GM12801 (cell line): ENCODE measurements around the gene SLC29A1.

Source experiments
- TF ChIP-seq, protein P1 (sequence below): IDR thresholded peaks from one replicate; pipeline ENCODE4 v1.5.1; 2011; ENCODE audit warnings: control low read depth; ENCODE audit not compliant: insufficient read length; ENCODE audit errors: extremely low read depth

Gene SLC29A1

DNA sequence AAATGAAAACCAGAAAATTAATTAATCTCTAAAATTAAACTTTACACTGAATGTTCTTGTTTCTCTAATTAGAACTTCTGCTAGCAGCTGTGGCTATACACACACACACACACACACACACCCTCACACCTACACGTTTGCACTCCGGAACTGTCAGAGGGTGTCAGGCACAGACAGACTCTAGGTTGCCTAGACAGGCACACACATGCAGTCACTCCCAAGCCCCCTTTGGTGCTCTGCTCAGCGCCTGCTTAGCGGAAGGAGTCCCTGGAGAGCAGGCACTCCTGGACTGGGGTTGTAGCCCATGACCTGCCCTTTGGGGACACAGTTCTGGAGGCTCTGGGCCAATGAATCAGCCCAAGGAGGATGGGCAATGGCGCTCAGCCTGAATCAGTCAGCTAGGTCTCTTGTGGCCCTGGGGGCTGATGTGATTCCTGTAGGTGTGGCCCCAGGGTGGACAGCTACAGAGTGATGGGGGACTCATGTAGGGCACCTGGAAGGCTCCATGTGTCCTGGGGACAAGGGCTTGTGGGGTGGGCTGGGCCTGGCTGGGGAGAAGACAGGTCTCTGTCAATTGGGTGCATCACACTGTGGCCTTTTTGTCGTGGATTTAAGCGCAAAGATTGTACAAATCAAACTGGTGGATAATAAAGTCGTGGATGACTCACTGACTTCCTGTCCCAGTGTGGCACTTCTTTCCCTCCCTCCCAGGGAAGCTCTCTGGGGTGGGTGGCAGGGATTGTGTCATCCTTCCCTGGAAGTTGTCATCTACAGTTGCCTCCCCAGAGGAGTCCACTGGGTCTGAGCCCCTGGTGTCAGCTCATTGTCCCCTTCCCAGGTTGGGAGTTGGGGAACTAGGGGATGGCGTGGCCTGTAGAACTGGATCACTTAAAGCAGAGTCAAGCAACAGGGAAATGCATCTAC lies 55.6 kb downstream of the SLC29A1 start:
- TF ChIP-seq, protein P1, sequence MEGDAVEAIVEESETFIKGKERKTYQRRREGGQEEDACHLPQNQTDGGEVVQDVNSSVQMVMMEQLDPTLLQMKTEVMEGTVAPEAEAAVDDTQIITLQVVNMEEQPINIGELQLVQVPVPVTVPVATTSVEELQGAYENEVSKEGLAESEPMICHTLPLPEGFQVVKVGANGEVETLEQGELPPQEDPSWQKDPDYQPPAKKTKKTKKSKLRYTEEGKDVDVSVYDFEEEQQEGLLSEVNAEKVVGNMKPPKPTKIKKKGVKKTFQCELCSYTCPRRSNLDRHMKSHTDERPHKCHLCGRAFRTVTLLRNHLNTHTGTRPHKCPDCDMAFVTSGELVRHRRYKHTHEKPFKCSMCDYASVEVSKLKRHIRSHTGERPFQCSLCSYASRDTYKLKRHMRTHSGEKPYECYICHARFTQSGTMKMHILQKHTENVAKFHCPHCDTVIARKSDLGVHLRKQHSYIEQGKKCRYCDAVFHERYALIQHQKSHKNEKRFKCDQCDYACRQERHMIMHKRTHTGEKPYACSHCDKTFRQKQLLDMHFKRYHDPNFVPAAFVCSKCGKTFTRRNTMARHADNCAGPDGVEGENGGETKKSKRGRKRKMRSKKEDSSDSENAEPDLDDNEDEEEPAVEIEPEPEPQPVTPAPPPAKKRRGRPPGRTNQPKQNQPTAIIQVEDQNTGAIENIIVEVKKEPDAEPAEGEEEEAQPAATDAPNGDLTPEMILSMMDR, result no peak
